Measurements from ENCODE around the gene PRPF40A.

The PRPF40A gene

GRCh38 chr2:152716805-152717227 lies 445 bp downstream of the PRPF40A start:
- TF ChIP-seq CTCF (IDR thresholded peaks at IDR 0.05; ENCODE audit: insufficient read depth, low read length) (no peak), REST (IDR thresholded peaks at IDR 0.05; ENCODE audit: insufficient replicate concordance, low read depth) (no peak), POLR2AphosphoS5 (IDR thresholded peaks at IDR 0.05; ENCODE audit: low read depth) (no peak), GABPA (IDR thresholded peaks at IDR 0.05; ENCODE audit: low read depth) (no peak; the same call in 1 of the 2 replicates), SPI1 (IDR thresholded peaks at IDR 0.05; ENCODE audit: borderline replicate concordance, low read depth) (no peak)
- DNase-seq (ENCODE audit: low read depth in 1 of 2, low spot score in 1 of 2) = no peak
- Histone ChIP-seq H3K27me3 (ENCODE audit: insufficient read depth, poor library complexity, severe bottlenecking) (no peaks in the 10 kb centered on the region), H3K4me3 (replicated peaks; ENCODE audit: insufficient read depth, low read length) (peak overlapping the region; percentile 79), H3K27ac (replicated peaks) (peak overlapping the region; percentile 99)

GRCh38 chr2:152715854-152716428 lies 1.3 kb downstream of the PRPF40A start:
- peak in 1 of 2 experiments; percentile 79 for DNase-seq (ENCODE audit: low read depth in 1 of 2, low spot score in 1 of 2)
- Histone ChIP-seq H3K4me3 (replicated peaks; ENCODE audit: insufficient read depth, low read length) (peak overlapping the region; percentile 79), H3K27me3 (ENCODE audit: insufficient read depth, poor library complexity, severe bottlenecking) (no peaks in the 10 kb centered on the region), H3K27ac (replicated peaks) (peak overlapping the region; percentile 99)
- no peak for TF ChIP-seq GABPA (IDR thresholded peaks at IDR 0.05; ENCODE audit: low read depth)
- peak; percentile 96 for TF ChIP-seq CTCF (IDR thresholded peaks at IDR 0.05; ENCODE audit: insufficient read depth, low read length)
- no peak for TF ChIP-seq REST (IDR thresholded peaks at IDR 0.05; ENCODE audit: insufficient replicate concordance, low read depth)

GRCh38 chr2:152715112-152715511 lies 2.1 kb downstream of the PRPF40A start:
- H3K4me3 ChIP-seq (replicated peaks; ENCODE audit: insufficient read depth, low read length) = 0 out of 2 replicates have a peak overlapping the region, but pooled peaks have one; percentile 2
- H3K27me3 ChIP-seq (ENCODE audit: insufficient read depth, poor library complexity, severe bottlenecking) = no peaks in the 10 kb centered on the region
- no peak for TF ChIP-seq CTCF (IDR thresholded peaks at IDR 0.05; ENCODE audit: insufficient read depth, low read length)
- no peak for TF ChIP-seq POLR2AphosphoS5 (IDR thresholded peaks at IDR 0.05; ENCODE audit: low read depth)
- no peak for TF ChIP-seq GABPA (IDR thresholded peaks at IDR 0.05; ENCODE audit: low read depth)
- no peak for TF ChIP-seq REST (IDR thresholded peaks at IDR 0.05; ENCODE audit: insufficient replicate concordance, low read depth)
- no peak for TF ChIP-seq SPI1 (IDR thresholded peaks at IDR 0.05; ENCODE audit: borderline replicate concordance, low read depth)
- H3K27ac ChIP-seq (replicated peaks) = no peak overlapping the region
- DNase-seq (ENCODE audit: low read depth in 1 of 2, low spot score in 1 of 2) = no peak
